ENCODE data around the gene AMH.
"Not testable (repeated sequence)": the region's sequence is repeated elsewhere in the genome, so short reads cannot be mapped to it uniquely, and the experiment has no call there.

DNA sequence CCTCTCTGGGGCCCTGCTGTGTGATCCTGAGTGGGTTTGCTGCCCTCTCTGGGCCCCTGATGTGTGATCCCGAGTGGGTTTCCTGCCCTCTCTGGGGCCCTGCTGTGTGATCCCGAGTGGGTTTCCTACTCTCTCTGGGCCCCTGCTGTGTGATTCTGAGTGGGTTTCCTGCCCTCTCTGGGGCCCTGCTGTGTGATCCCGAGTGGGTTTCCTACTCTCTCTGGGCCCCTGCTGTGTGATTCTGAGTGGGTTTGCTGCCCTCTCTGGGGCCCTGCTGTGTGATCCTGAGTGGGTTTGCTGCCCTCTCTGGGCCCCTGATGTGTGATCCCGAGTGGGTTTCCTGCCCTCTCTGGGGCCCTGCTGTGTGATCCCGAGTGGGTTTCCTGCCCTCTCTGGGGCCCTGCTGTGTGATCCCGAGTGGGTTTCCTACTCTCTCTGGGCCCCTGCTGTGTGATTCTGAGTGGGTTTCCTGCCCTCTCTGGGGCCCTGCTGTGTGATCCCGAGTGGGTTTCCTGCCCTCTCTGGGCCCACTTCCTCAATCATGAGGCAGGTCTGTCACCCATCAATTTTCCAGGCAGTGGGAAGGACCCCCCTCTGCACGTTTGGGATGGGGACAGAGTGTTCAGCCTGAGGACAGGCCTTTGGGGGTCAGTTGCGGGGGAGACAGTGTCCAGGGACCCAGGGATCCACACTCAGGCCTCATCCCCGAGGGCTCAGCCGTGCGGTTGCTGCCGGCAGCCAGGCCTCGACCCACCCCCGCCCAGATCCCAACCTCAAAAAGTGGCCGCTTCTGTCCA, 32.3 kb downstream of the AMH start:
- TF ChIP-seq, protein P1, sequence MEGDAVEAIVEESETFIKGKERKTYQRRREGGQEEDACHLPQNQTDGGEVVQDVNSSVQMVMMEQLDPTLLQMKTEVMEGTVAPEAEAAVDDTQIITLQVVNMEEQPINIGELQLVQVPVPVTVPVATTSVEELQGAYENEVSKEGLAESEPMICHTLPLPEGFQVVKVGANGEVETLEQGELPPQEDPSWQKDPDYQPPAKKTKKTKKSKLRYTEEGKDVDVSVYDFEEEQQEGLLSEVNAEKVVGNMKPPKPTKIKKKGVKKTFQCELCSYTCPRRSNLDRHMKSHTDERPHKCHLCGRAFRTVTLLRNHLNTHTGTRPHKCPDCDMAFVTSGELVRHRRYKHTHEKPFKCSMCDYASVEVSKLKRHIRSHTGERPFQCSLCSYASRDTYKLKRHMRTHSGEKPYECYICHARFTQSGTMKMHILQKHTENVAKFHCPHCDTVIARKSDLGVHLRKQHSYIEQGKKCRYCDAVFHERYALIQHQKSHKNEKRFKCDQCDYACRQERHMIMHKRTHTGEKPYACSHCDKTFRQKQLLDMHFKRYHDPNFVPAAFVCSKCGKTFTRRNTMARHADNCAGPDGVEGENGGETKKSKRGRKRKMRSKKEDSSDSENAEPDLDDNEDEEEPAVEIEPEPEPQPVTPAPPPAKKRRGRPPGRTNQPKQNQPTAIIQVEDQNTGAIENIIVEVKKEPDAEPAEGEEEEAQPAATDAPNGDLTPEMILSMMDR (IDR thresholded peaks at IDR 0.05): not testable (repeated sequence)
- not testable (repeated sequence) for TF ChIP-seq POLR2A, POLR2AphosphoS5, EP300 (IDR thresholded peaks at IDR 0.05)

Measured in stomach (tissue), 4 donors.